Gastroesophageal sphincter (tissue), 4 donors: ENCODE data around the gene IGF2R. TPM values are rescaled to one million over a fixed set of nuclear protein-coding genes. Genes with fewer than 3 reads are reported as not detected.

Source experiments
- ATAC-seq: fragments of 150-250 bp; one replicate; pipeline ENCODE4 v1.9.1; 2016; ENCODE audit warnings: mild to moderate bottlenecking, moderate library complexity
- H3K27ac ChIP-seq, 4 donors: fragments of 200-600 bp; sonication (generic) in 3 of 4; 1 replicate in 3 of 4; 2 replicates in 1 of 4; pipeline ENCODE4 v1.5.1; 2016 to 2019
- H3K27me3 ChIP-seq: fragments of 200-600 bp; sonication (generic); one replicate; pipeline ENCODE4 v1.5.1; 2019
- H3K36me3 ChIP-seq, 2 donors: fragments of 200-600 bp; sonication (generic); one replicate each; pipeline ENCODE4 v1.5.1; 2019; ENCODE audit warnings: control low read depth in 1 of 2
- H3K4me1 ChIP-seq, 3 donors: fragments of 200-600 bp; sonication (generic); 1 replicate in 2 of 3; 2 replicates in 1 of 3; pipeline ENCODE4 v1.5.1; 2016 to 2019; ENCODE audit warnings: control low read depth in 2 of 3
- H3K4me3 ChIP-seq, 2 donors: fragments of 200-600 bp; sonication (generic); one replicate each; pipeline ENCODE4 v1.5.1; 2019; ENCODE audit warnings: mild to moderate bottlenecking in 1 of 2, moderate library complexity in 1 of 2
- H3K9me3 ChIP-seq, 3 donors: fragments of 200-600 bp; sonication (generic); one replicate each; pipeline ENCODE4 v1.5.1; 2017 to 2019; ENCODE audit warnings: control low read depth in 2 of 3
- CTCF ChIP-seq, 4 experiments: fragments of 200-600 bp in 2 of 4; fragments of 450-650 bp in 2 of 4; sonication (generic) in 1 of 4; IDR thresholded peaks; one replicate each; pipeline ENCODE4 v1.5.1; 2017 to 2019; ENCODE audit warnings: antibody characterized with exemption in 4 of 4, mild to moderate bottlenecking in 2 of 4, moderate library complexity in 2 of 4
- EP300 ChIP-seq: sonication (generic); formaldehyde crosslinking; IDR thresholded peaks from one replicate; pipeline ENCODE4 v1.6.1; 2017; ENCODE audit warnings: antibody characterized with exemption, mild to moderate bottlenecking
- POLR2A ChIP-seq, 2 donors: fragments of 450-650 bp; IDR thresholded peaks; one replicate each; pipeline ENCODE4 v1.6.1; 2017; ENCODE audit warnings: antibody characterized with exemption in 2 of 2, mild to moderate bottlenecking in 2 of 2, moderate library complexity in 1 of 2
- POLR2AphosphoS5 ChIP-seq: sonication (generic); formaldehyde crosslinking; IDR thresholded peaks from one replicate; pipeline ENCODE4 v1.6.1; 2017; ENCODE audit warnings: antibody characterized with exemption
- WGBS, 2 donors: methylation state at CpG; one replicate each; pipeline ENCODE4 v1.1.5; 2018; ENCODE audit warnings: low coverage in 1 of 2; 5-methylcytosine and 5-hydroxymethylcytosine counted together
- total RNA-seq, 4 donors: library from RNA; depleted of rRNA; stranded (reverse); fragments of >200 nt; gene quantifications; one replicate each; pipeline ENCODE4 v1.1.0, GENCODE V29; 2016

The IGF2R gene
- total RNA-seq, 4 donors from 2014 or later: 47.9 to 81.3 (median 52.7) TPM

- peaks cover 0 to 78% (median 47%) of the 10 kb centered on the region in 3 donors for H3K4me1 ChIP-seq
- no peak for TF ChIP-seq CTCF (IDR thresholded peaks at IDR 0.05)
- TF ChIP-seq EP300: no peak
- no peak for TF ChIP-seq POLR2A (IDR thresholded peaks at IDR 0.05)
- TF ChIP-seq POLR2AphosphoS5: no peak
- WGBS, 2 donors: 87 to 89% methylated on average over 5 to 8 of the region's 8 CpGs
- H3K4me3 ChIP-seq: no peak overlapping the region
- H3K9me3 ChIP-seq: no peaks in the 10 kb centered on the region
- ATAC-seq: no peak
- H3K27me3 ChIP-seq: no peaks in the 10 kb centered on the region
- peak overlapping the region in 2 of 4 donors; percentile 51 to 53 for H3K27ac ChIP-seq
- H3K36me3 ChIP-seq: no peaks in the 10 kb centered on the region
These were observed 9.0 kb downstream of the IGF2R start for GRCh38 chr6:159977904-159978268.

GRCh38 chr6:159978291-159979135, 9.6 kb downstream of the IGF2R start:
- H3K27ac ChIP-seq: peak overlapping the region in 3 of 4 donors; percentile 19 to 51 (median 35)
- H3K27me3 ChIP-seq: no peaks in the 10 kb centered on the region
- H3K36me3 ChIP-seq: no peaks in the 10 kb centered on the region
- no peak overlapping the region for H3K4me3 ChIP-seq
- no peaks in the 10 kb centered on the region for H3K9me3 ChIP-seq
- TF ChIP-seq EP300 (no peak), POLR2AphosphoS5 (no peak), POLR2A (IDR thresholded peaks at IDR 0.05) (no peak), CTCF (IDR thresholded peaks at IDR 0.05) (no peak)
- peaks cover 5 to 78% (median 47%) of the 10 kb centered on the region in 3 donors for H3K4me1 ChIP-seq
- 59 to 65% methylated on average over 7 to 9 of the region's 13 CpGs for WGBS, 2 donors
- no peak for ATAC-seq

- peak overlapping the region in 3 of 4 donors; percentile 19 to 35 (median 27) for H3K27ac ChIP-seq
- no peaks in the 10 kb centered on the region for H3K9me3 ChIP-seq
- 85 to 87% methylated on average over 3 to 5 of the region's 11 CpGs for WGBS, 2 donors
- H3K4me1 ChIP-seq: peaks cover 11 to 78% (median 55%) of the 10 kb centered on the region in 3 donors
- TF ChIP-seq POLR2A (IDR thresholded peaks at IDR 0.05): no peak
- no peak for TF ChIP-seq EP300
- TF ChIP-seq CTCF (IDR thresholded peaks at IDR 0.05): no peak
- TF ChIP-seq POLR2AphosphoS5: no peak
- no peaks in the 10 kb centered on the region for H3K27me3 ChIP-seq
- peak; percentile 47 for ATAC-seq
- no peak overlapping the region for H3K4me3 ChIP-seq
- no peaks in the 10 kb centered on the region for H3K36me3 ChIP-seq
These were observed 10.4 kb downstream of the IGF2R start for GRCh38 chr6:159979136-159979874.

- H3K4me3 ChIP-seq: no peak overlapping the region
- no peaks in the 10 kb centered on the region for H3K36me3 ChIP-seq
- ATAC-seq: no peak
- no peak for TF ChIP-seq CTCF (IDR thresholded peaks at IDR 0.05)
- no peak for TF ChIP-seq EP300
- no peak for TF ChIP-seq POLR2A (IDR thresholded peaks at IDR 0.05)
- no peak for TF ChIP-seq POLR2AphosphoS5
- 100% methylated on average over 1 of the region's 5 CpGs; no CpG with 5 or more reads in 1 of the 2 donors for WGBS, 2 donors
- H3K9me3 ChIP-seq: no peaks in the 10 kb centered on the region
- H3K27ac ChIP-seq: no peak overlapping the region
- H3K4me1 ChIP-seq: peaks cover 11 to 86% (median 57%) of the 10 kb centered on the region in 3 donors
- H3K27me3 ChIP-seq: no peaks in the 10 kb centered on the region
These were observed 11.6 kb downstream of the IGF2R start for GRCh38 chr6:159980474-159980873.
